GM10248 (cell line): ENCODE measurements around the gene LRRC8A.

ENCODE experiments used
- CTCF ChIA-PET: fragments of 300-600 bp; sonication (Branson Sonifier 250); formaldehyde crosslinking; extraction: SDS; loops from one replicate; lab custom pipeline; 2021; ENCODE audit warnings: antibody characterized with exemption; lab: Yijun Ruan, JAX
- POLR2A ChIA-PET: fragments of 350-650 bp; sonication (Branson Sonifier 250); formaldehyde crosslinking; extraction: SDS; loops from one replicate; lab custom pipeline; 2020; ENCODE audit warnings: antibody characterized with exemption; lab: Yijun Ruan, JAX
- DNase-seq: peaks from one replicate; pipeline ENCODE4 v3.0.0; 2012; ENCODE audit errors: extremely low spot score
- TF ChIP-seq, protein P1 (sequence below): IDR thresholded peaks from 2 replicates; pipeline ENCODE4 v1.5.1; 2012; ENCODE audit warnings: mild to moderate bottlenecking, low read depth; ENCODE audit errors: extremely low read depth, missing control alignments, control extremely low read depth

The LRRC8A gene

DNA sequence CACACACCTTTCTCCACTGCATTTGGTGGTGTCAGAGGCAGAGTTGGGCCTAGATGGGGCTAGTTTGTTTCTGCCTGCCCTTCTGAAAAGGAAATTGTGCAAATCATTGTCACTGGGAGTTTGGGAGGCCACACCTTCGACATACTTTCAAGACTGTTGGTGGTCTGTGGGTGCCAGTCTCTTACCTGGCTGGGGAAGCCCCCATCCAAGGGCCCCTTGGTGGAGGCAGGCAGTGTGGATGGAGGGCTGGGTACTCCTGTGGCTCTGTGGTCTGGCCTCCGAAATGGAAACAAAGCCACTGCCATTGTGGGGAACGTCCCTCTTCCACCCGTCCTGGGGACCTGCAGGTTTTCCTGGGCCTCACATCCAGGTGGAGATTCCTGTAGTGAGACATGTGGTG, 27.9 kb downstream of the LRRC8A start:
- ChIA-PET CTCF (interaction anchor here (1.6 to 1.9 kb wide), 3 partner anchors 8 to 19 kb away, joined by 4 to 6 read pairs (median 6); no protein-coding TSS in a partner anchor), POLR2A (no interaction called here)
- DNase-seq: no peak
- TF ChIP-seq, protein P1, sequence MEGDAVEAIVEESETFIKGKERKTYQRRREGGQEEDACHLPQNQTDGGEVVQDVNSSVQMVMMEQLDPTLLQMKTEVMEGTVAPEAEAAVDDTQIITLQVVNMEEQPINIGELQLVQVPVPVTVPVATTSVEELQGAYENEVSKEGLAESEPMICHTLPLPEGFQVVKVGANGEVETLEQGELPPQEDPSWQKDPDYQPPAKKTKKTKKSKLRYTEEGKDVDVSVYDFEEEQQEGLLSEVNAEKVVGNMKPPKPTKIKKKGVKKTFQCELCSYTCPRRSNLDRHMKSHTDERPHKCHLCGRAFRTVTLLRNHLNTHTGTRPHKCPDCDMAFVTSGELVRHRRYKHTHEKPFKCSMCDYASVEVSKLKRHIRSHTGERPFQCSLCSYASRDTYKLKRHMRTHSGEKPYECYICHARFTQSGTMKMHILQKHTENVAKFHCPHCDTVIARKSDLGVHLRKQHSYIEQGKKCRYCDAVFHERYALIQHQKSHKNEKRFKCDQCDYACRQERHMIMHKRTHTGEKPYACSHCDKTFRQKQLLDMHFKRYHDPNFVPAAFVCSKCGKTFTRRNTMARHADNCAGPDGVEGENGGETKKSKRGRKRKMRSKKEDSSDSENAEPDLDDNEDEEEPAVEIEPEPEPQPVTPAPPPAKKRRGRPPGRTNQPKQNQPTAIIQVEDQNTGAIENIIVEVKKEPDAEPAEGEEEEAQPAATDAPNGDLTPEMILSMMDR: no peak

DNA sequence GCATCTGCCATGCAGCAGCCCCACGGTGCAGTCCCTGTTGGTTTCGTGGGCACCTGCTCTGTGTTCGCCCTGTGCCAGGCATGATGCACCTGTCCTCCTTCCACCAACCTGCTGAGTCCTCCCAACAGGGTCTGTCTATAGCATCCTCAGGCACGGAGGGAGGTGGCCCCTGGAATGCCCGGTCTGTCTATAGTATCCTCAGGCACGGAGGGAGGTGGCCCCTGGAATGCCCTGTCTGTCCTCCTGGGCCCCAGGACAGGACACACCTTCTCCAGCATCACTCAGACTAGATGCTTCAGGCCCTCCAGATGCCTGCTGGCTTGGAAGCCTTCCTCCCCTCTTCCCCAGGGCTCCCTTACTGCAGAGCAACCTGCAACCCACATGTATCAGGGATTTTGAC, 29.0 kb downstream of the LRRC8A start:
- TF ChIP-seq, protein P1: no peak
- ChIA-PET POLR2A (no interaction called here), CTCF (interaction anchor here (1.5 kb wide), 1 partner anchor 23 kb away, joined by 3 read pairs; no protein-coding TSS in a partner anchor)
- no peak for DNase-seq

DNA sequence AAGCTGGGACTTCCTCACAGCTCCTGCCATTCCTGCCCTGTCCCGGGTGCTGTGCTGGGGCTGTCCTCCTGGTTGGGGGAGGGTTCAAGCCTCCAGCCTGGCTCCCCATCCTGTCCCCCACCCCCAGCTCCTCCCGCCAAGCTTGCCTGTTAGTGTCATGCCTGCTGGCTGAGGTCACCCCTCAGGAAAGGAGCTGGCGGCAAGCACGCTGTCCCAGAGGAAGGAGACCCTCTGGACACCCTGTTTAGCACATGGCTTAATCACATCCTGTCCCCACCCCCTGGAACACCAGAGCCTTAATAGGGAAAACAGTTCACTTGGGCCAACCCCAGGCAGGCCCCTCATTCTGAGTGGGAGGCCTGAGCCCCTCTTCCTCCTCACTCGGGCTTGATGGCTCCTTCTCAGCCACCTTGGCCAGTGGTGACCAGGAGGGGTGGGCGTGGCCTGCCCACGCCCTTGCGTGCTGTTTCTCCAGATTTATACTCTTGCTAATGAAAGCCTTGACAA, 29.6 kb downstream of the LRRC8A start:
- no peak for DNase-seq
- POLR2A ChIA-PET: no interaction called here
- TF ChIP-seq, protein P1: no peak
- CTCF ChIA-PET: interaction anchor here (1.5 kb wide), 1 partner anchor 22 kb away, joined by 3 read pairs; no protein-coding TSS in a partner anchor

DNA sequence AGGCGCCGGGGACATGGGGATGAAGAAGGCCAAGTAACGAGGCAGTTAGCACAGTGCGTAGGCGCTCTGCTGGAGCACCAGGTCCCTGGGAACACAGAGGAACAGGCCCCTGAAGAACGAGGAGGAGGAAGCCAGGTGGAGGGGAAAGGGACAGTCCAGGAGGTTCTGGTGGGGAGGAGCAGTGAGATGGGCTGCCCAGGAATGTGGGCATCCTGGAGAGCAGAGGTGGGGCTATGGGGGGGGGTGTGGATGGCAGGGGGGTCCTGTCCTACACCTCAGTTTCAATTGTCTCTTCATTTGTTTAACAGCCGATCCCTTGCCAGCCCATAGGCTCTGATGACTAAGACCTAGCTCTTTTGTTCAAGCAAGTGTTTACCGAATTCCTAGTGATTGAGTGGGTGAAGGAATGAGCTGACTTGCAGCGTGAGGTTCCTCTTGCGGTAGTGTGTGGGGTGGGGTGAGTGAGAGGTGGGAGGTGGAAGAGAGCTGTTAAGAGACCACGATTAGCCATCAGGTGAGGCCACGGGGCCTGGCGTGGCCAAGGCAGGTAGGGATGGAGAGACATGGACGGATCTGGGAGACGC, 30.4 kb downstream of the LRRC8A start:
- POLR2A ChIA-PET: no interaction called here
- DNase-seq: no peak
- CTCF ChIA-PET: no interaction called here
- TF ChIP-seq, protein P1: no peak

DNA sequence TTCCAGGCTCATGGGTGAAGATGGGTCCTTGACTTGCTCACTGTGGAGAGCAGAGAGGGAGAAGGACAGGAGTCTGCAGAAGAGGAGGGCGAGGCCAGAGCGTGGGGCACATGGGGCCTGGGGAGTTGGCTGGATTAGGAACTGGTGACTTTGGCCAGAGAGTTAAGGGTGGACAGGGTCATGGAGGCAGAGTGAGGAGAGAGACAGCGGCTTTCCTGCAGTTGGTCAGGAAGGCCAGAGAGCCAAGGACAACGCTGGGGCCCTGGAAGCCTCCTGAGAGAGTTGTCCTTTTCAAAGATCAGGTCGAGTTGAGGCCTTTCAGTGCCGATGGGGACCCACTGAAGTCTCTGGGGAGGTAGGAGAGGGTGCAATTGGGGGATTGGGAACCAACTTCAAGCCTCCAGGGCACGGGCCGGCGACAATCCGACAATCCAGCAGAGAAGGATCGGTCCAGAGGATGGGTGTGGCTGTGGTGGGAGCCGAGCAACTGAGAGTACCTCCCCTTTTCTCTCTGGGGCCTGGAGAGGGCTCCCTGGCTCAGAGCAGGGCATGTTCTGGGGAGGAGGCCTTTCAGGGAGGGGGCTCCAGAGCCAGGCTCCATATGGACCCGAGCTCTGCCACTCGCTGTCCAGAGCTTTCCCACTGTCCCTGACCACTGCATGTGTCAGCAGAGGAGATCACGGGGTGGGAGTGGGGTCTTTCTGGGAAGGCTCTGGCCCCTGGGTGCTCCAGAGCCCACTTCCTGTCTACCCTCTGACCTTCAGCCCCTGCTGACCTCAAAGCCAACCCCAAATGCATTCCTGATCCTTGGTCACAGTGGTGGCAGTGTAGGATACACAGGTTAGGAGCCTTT, 31.3 kb downstream of the LRRC8A start:
- DNase-seq: no peak
- TF ChIP-seq, protein P1: no peak
- POLR2A ChIA-PET: no interaction called here
- CTCF ChIA-PET: no interaction called here

DNA sequence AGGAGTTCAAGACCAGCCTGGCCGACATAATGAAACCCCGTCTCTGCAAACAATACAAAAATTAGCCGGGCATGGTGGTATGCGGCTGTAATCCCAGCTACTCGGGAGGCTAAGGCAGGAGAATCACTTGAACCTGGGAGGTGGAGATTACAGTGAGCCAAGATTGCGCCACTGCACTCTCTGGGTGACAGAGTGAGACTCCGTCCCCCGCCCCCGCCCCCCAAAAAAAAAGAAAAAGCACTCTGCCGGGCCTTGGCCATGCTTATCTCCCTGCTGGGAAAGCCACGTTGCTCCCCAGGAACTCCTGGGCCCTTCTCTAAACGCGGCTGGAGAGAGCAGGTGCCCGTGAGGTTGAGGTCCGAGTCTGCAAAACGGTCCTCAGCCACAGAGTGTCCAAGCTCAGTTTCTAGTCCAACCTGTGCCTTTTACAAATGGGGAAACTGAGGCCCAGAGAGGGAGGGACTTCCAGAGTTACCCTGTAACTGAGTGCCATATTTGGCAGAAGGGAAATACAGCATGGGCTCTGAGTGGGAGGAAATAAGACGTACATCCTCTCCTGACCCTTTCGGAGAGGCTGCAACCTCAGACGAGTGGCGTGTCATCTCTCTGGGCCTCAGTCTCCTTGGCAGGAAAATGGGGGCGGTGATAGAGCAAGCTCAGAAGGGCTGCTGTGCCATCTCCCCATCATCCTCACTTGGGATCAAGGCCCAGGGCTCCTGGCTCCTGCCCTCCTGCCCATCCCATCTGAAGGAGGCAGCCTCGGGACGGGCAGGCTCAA, 32.3 kb downstream of the LRRC8A start:
- ChIA-PET CTCF (interaction anchor here (1.3 to 1.5 kb wide), 2 partner anchors 21 to 96 kb away, joined by 3 to 4 read pairs; no protein-coding TSS in a partner anchor), POLR2A (interaction anchor here (0.6 kb wide), 1 partner anchor 35 kb away, joined by 4 read pairs; no protein-coding TSS in a partner anchor)
- TF ChIP-seq, protein P1: no peak
- no peak for DNase-seq
